Astrocyte (in vitro differentiated cells and primary cell): ENCODE results near the gene ARG2.

Experiments used
- EZH2 ChIP-seq: IDR thresholded peaks from 2 replicates; pipeline ENCODE4 v1.6.1; 2012; ENCODE audit warnings: mild to moderate bottlenecking, low read length, inconsistent platforms; ENCODE audit not compliant: insufficient read depth
- TF ChIP-seq, protein P1 (sequence below): IDR thresholded peaks from 2 replicates; pipeline ENCODE4 v1.5.1; 2011; ENCODE audit warnings: low read depth, mild to moderate bottlenecking, inconsistent platforms, low read length, moderate library complexity; ENCODE audit not compliant: insufficient read depth

DNA sequence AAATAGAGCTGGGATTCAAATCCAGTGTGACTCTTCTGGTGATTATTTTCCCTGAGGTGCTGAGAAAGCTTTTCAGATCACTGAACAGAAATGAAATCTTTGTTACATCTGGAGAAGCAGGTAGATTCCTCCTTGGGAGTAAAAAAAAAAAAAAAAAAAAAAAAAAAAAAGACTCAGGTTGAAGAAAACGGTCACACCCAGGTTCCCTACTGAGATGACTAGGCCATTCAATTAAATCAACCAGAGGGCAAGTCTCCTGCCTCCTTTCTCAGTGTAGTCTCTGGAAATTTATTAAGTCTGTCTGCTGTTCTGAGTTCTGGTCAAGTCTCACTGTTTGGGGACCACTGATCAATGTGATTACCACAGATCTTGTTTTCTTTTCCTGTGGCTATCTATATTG is 24.0 kb downstream of the ARG2 start:
- TF ChIP-seq, protein P1, sequence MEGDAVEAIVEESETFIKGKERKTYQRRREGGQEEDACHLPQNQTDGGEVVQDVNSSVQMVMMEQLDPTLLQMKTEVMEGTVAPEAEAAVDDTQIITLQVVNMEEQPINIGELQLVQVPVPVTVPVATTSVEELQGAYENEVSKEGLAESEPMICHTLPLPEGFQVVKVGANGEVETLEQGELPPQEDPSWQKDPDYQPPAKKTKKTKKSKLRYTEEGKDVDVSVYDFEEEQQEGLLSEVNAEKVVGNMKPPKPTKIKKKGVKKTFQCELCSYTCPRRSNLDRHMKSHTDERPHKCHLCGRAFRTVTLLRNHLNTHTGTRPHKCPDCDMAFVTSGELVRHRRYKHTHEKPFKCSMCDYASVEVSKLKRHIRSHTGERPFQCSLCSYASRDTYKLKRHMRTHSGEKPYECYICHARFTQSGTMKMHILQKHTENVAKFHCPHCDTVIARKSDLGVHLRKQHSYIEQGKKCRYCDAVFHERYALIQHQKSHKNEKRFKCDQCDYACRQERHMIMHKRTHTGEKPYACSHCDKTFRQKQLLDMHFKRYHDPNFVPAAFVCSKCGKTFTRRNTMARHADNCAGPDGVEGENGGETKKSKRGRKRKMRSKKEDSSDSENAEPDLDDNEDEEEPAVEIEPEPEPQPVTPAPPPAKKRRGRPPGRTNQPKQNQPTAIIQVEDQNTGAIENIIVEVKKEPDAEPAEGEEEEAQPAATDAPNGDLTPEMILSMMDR, result no peak
- no peak for TF ChIP-seq EZH2
